Adrenal gland (tissue), 5 donors: ENCODE data around the gene ANKRD53.

Experiments used
- CTCF ChIP-seq, 6 experiments: fragments of 450-650 bp in 4 of 6; fragments of 200-600 bp in 2 of 6; sonication (generic) in 1 of 6; IDR thresholded peaks; 1 replicate in 5 of 6; 2 replicates in 1 of 6; pipeline versions ENCODE4 v1.5.1 to v1.8.0; 2016 to 2021; ENCODE audit warnings: antibody characterized with exemption in 6 of 6, mild to moderate bottlenecking in 2 of 6, moderate library complexity in 1 of 6
- POLR2A ChIP-seq, 2 donors: fragments of 450-650 bp; IDR thresholded peaks; one replicate each; pipeline ENCODE4 v1.6.1; 2017; ENCODE audit warnings: antibody characterized with exemption in 2 of 2, mild to moderate bottlenecking in 2 of 2, moderate library complexity in 1 of 2
- donor health status: DM: no; HTN: no; CAD: no.

DNA sequence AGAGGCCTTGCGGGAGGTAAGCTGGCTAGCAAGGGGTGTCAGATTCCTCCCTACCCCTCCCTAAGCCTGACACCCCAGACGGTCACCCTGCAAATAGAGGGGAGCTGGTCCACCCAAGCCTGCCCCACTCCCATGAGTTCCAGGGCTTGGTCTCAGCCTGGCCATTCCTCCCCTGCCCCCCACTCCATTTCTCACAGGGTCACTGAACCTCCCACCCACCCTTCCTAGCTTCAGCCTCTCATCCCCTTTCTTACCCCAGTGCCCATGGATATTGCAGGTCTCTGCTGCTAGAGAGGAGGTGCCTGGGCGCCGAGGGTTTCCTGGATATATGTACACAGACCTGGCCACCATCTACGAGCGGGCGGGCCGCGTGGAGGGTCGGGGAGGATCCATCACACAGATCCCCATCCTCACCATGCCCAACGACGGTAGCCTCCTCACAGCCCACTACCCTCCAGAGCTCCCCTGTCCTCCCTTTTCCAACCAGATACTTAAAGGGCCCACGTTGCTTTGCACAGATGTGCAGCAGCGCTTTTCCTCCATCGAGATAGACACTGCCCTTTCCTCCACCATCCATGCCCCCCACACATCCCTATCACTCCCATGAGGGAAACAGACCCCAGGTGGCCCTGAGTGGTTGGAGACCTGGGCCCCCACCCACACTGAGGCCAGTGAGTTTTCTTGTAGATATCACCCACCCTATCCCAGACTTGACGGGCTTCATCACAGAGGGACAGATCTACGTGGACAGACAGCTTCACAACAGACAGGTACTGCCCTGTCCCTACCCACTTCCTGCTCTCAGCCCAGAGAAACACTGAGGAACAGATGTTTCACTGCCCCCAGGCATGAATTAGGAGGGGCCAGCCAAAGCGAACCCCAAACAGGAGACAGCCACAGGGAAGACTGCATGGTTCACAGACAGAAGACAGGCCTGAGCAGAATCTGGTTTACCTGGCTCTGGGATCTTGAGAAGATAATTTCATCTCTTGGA is 15.2 kb upstream of the ANKRD53 start:
- TF ChIP-seq CTCF (IDR thresholded peaks at IDR 0.05) (no peak), POLR2A (IDR thresholded peaks at IDR 0.05) (no peak)
